H9 (cell line): ENCODE measurements around the gene DCTPP1. TPM values are rescaled to one million over a fixed set of nuclear protein-coding genes. Genes with fewer than 3 reads are reported as not detected.

Experiments used
- DNase-seq: peaks from one replicate; pipeline ENCODE4 v3.0.0-alpha.2; 2017
- H2AFZ ChIP-seq: one replicate; pipeline ENCODE4 v1.6.1; 2013; ENCODE audit warnings: mild to moderate bottlenecking, low read length, control low read depth, moderate library complexity
- H2AK5ac ChIP-seq: 2 replicates; pipeline ENCODE4 v1.6.1; 2013; ENCODE audit warnings: low read length, control low read depth, mixed read lengths; ENCODE audit not compliant: insufficient read length
- H2BK120ac ChIP-seq: one replicate; pipeline ENCODE4 v1.6.1; 2013; ENCODE audit warnings: low read depth, mild to moderate bottlenecking, low read length, control low read depth, inconsistent platforms; ENCODE audit not compliant: poor library complexity, severe bottlenecking
- H2BK12ac ChIP-seq: 2 replicates; pipeline ENCODE4 v1.6.1; 2013; ENCODE audit warnings: low read length, control low read depth, mixed read lengths, low read depth; ENCODE audit not compliant: insufficient read length
- H2BK15ac ChIP-seq: 2 replicates; pipeline ENCODE4 v1.6.1; 2013; ENCODE audit warnings: low read depth, low read length, control low read depth
- H2BK20ac ChIP-seq: one replicate; pipeline ENCODE4 v1.6.1; 2013; ENCODE audit warnings: low read depth, mild to moderate bottlenecking, low read length, control low read depth, inconsistent platforms; ENCODE audit not compliant: poor library complexity, severe bottlenecking
- H2BK5ac ChIP-seq: 2 replicates; pipeline ENCODE4 v1.6.1; 2013; ENCODE audit warnings: low read length, control low read depth, mixed read lengths; ENCODE audit not compliant: insufficient read length
- H3K14ac ChIP-seq: 2 replicates; pipeline ENCODE4 v1.6.1; 2013; ENCODE audit warnings: low read length, control low read depth; ENCODE audit not compliant: insufficient read depth
- H3K18ac ChIP-seq: 2 replicates; pipeline ENCODE4 v1.6.1; 2013; ENCODE audit warnings: low read depth, mild to moderate bottlenecking, mixed read lengths, low read length, control low read depth; ENCODE audit not compliant: insufficient read length
- H3K23ac ChIP-seq: 2 replicates; pipeline ENCODE4 v1.6.1; 2013; ENCODE audit warnings: low read length, control low read depth, mixed read lengths, low read depth; ENCODE audit not compliant: insufficient read length
- H3K23me2 ChIP-seq: 2 replicates; pipeline ENCODE4 v1.6.1; 2013; ENCODE audit warnings: low read depth, mild to moderate bottlenecking, mixed read lengths, low read length, control low read depth; ENCODE audit not compliant: insufficient read length, poor library complexity, severe bottlenecking
- H3K27ac ChIP-seq: 2 replicates; pipeline ENCODE4 v1.5.1; 2013; ENCODE audit warnings: low read length, control low read depth, mixed read lengths, low read depth; ENCODE audit not compliant: insufficient read length
- H3K27me3 ChIP-seq: 2 replicates; pipeline ENCODE4 v1.6.1; 2013; ENCODE audit warnings: low read length, control low read depth, inconsistent platforms; ENCODE audit not compliant: insufficient read depth
- H3K4ac ChIP-seq: 2 replicates; pipeline ENCODE4 v1.6.1; 2013; ENCODE audit warnings: low read depth, mild to moderate bottlenecking, control low read depth, inconsistent platforms, low read length, moderate library complexity
- H3K4me1 ChIP-seq: 2 replicates; pipeline ENCODE4 v1.6.1; 2013; ENCODE audit warnings: low read length, control low read depth, inconsistent platforms; ENCODE audit not compliant: insufficient read depth
- H3K4me2 ChIP-seq: 2 replicates; pipeline ENCODE4 v1.6.1; 2013; ENCODE audit warnings: low read length, control low read depth, mixed read lengths; ENCODE audit not compliant: insufficient read length, insufficient read depth
- H3K56ac ChIP-seq: 2 replicates; pipeline ENCODE4 v1.6.1; 2013; ENCODE audit warnings: low read depth, mild to moderate bottlenecking, mixed read lengths, low read length, control low read depth; ENCODE audit not compliant: insufficient read length
- H3K79me1 ChIP-seq: 2 replicates; pipeline ENCODE4 v1.6.1; 2013; ENCODE audit warnings: low read depth, mild to moderate bottlenecking, moderate library complexity, low read length, control low read depth, inconsistent platforms; ENCODE audit not compliant: insufficient read depth, poor library complexity, severe bottlenecking
- H3K79me2 ChIP-seq: 2 replicates; pipeline ENCODE4 v1.6.1; 2013; ENCODE audit warnings: low read length, control low read depth, inconsistent platforms; ENCODE audit not compliant: insufficient read depth
- H3K9ac ChIP-seq: 2 replicates; pipeline ENCODE4 v1.6.1; 2013; ENCODE audit warnings: low read length, control low read depth, mixed read lengths; ENCODE audit not compliant: insufficient read length; ENCODE audit errors: extremely low read depth
- H3K9me3 ChIP-seq: one replicate; pipeline ENCODE4 v1.6.1; 2013; ENCODE audit warnings: low read depth, low read length, inconsistent platforms; ENCODE audit not compliant: control insufficient read depth
- H3T11ph ChIP-seq: one replicate; pipeline ENCODE4 v1.6.1; 2013; ENCODE audit warnings: mild to moderate bottlenecking, low read length, control low read depth, inconsistent platforms
- H4K20me1 ChIP-seq: one replicate; pipeline ENCODE4 v1.6.1; 2013; ENCODE audit not compliant: control insufficient read depth, insufficient read length, insufficient read depth
- H4K5ac ChIP-seq: 2 replicates; pipeline ENCODE4 v1.6.1; 2013; ENCODE audit warnings: low read depth, mild to moderate bottlenecking, mixed read lengths, low read length, control low read depth; ENCODE audit not compliant: insufficient read length
- H4K8ac ChIP-seq: replicated peaks from 2 replicates; pipeline ENCODE4 v1.6.1; 2013; ENCODE audit warnings: low read length, control low read depth, mixed read lengths, low read depth; ENCODE audit not compliant: insufficient read length
- H4K91ac ChIP-seq: 2 replicates; pipeline ENCODE4 v1.6.1; 2013; ENCODE audit warnings: low read depth, mild to moderate bottlenecking, moderate library complexity, mixed read lengths, low read length, control low read depth; ENCODE audit not compliant: insufficient read length
- H3K27ac Mint-ChIP-seq, 3 experiments: 2 replicates in 2 of 3; 3 replicates in 1 of 3; pipeline ENCODE4 v1.8.0; 2020 to 2021; ENCODE audit warnings: mixed read lengths in 3 of 3, mild to moderate bottlenecking in 1 of 3, moderate library complexity in 1 of 3
- H3K27me3 Mint-ChIP-seq: 2 replicates; pipeline ENCODE4 v1.8.0; 2021; ENCODE audit warnings: low read depth, mild to moderate bottlenecking, moderate library complexity, mixed read lengths
- H3K36me3 Mint-ChIP-seq, 3 experiments: 2 replicates in 2 of 3; 3 replicates in 1 of 3; pipeline ENCODE4 v1.8.0; 2020 to 2021; ENCODE audit warnings: low read depth in 3 of 3, mixed read lengths in 3 of 3; ENCODE audit not compliant: insufficient read depth in 1 of 3
- H3K4me1 Mint-ChIP-seq, 2 experiments: 2 replicates each; pipeline ENCODE4 v1.8.0; 2020; ENCODE audit warnings: mixed read lengths in 2 of 2
- H3K4me3 Mint-ChIP-seq, 2 experiments: 2 replicates in 1 of 2; 3 replicates in 1 of 2; pipeline ENCODE4 v1.8.0; 2020 to 2021; ENCODE audit warnings: mild to moderate bottlenecking in 2 of 2, mixed read lengths in 2 of 2, moderate library complexity in 1 of 2
- H3K9me3 Mint-ChIP-seq, 2 experiments: 2 replicates in 1 of 2; 3 replicates in 1 of 2; pipeline ENCODE4 v1.8.0; 2020; ENCODE audit warnings: mild to moderate bottlenecking in 2 of 2, mixed read lengths in 2 of 2, moderate library complexity in 1 of 2
- WGBS: extraction: QIAGEN DNeasy Blood & Tissue Kit; methylation state at CpG from one replicate; pipeline ENCODE4 v1.1.7; 2013; ENCODE audit warnings: missing lambda C conversion rate, low lambda C conversion rate, mixed read lengths; ENCODE audit not compliant: insufficient read length; ENCODE audit errors: extremely low coverage; 5-methylcytosine and 5-hydroxymethylcytosine counted together
- total RNA-seq: library from RNA; stranded (reverse); gene quantifications from 2 replicates; pipeline ENCODE4 v1.2.1, GENCODE V29; 2021
- TF ChIP-seq, protein P1 (sequence below): fragments of 200-600 bp; sonication (generic); conservative IDR thresholded peaks from 3 replicates; pipeline ENCODE4 v1.8.0; 2021; ENCODE audit warnings: antibody characterized with exemption, mild to moderate bottlenecking

DCTPP1 gene
- total RNA-seq, 1 experiment from 2014 or later = 78.3 TPM

DNA sequence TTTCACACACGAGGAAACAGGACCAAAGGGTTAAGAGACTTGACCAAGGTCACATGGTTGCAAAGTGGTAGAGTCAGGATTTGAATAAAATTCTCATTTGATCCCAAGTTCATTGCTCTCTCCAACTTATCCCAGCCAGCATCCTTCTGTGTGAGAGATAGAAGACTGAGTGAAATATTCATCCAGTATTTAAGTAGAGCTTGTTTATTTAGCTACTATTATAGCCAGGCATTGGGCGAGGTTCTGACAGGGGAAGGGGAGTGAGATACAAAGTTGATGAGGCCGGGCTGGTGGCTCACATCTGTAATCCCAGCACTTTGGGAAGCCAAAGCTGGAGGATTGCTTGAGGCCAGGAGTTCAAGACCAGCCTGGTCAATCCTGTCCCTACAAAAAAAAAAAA, 47.2 kb upstream of the DCTPP1 start:
- Histone ChIP-seq H3K23ac (no peak overlapping the region), H3K9ac (no peak overlapping the region), H3K23me2 (no peaks in the 10 kb centered on the region), H3K79me1 (no peaks in the 10 kb centered on the region), H3K14ac (no peak overlapping the region), H2BK120ac (no peak overlapping the region), H3K79me2 (no peaks in the 10 kb centered on the region), H3K4ac (no peak overlapping the region), H4K8ac (no peak overlapping the region), H2AK5ac (no peak overlapping the region), H3K9me3 (no peaks in the 10 kb centered on the region), H2BK5ac (no peak overlapping the region), H3K4me1 (no peaks in the 10 kb centered on the region), H4K20me1 (no peaks in the 10 kb centered on the region), H3K4me2 (no peak overlapping the region), H3K27ac (no peak overlapping the region), H3K56ac (no peak overlapping the region), H3K27me3 (no peaks in the 10 kb centered on the region), H4K91ac (no peak overlapping the region), H2AFZ (no peak overlapping the region), H2BK20ac (no peak overlapping the region), H2BK12ac (no peak overlapping the region), H3K18ac (no peak overlapping the region), H4K5ac (no peak overlapping the region), H2BK15ac (no peak overlapping the region), H3T11ph (no peak overlapping the region)
- DNase-seq = no peak
- Mint-ChIP-seq H3K9me3 (no peaks in the 10 kb centered on the region), H3K27ac (no peak overlapping the region), H3K4me1 (no peaks in the 10 kb centered on the region), H3K36me3 (no peaks in the 10 kb centered on the region), H3K27me3 (peaks cover 29% of the 10 kb centered on the region), H3K4me3 (no peak overlapping the region)
- TF ChIP-seq, protein P1, sequence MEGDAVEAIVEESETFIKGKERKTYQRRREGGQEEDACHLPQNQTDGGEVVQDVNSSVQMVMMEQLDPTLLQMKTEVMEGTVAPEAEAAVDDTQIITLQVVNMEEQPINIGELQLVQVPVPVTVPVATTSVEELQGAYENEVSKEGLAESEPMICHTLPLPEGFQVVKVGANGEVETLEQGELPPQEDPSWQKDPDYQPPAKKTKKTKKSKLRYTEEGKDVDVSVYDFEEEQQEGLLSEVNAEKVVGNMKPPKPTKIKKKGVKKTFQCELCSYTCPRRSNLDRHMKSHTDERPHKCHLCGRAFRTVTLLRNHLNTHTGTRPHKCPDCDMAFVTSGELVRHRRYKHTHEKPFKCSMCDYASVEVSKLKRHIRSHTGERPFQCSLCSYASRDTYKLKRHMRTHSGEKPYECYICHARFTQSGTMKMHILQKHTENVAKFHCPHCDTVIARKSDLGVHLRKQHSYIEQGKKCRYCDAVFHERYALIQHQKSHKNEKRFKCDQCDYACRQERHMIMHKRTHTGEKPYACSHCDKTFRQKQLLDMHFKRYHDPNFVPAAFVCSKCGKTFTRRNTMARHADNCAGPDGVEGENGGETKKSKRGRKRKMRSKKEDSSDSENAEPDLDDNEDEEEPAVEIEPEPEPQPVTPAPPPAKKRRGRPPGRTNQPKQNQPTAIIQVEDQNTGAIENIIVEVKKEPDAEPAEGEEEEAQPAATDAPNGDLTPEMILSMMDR = no peak
- WGBS = no CpG with 5 or more reads among the region's 3 CpGs
